GM12878 (cell line): ENCODE results near the gene ULK4. TPM values are rescaled to one million over a fixed set of nuclear protein-coding genes. Genes with fewer than 3 reads are reported as not detected.
"Not testable (repeated sequence)": the region's sequence is repeated elsewhere in the genome, so short reads cannot be mapped to it uniquely, and the experiment has no call there.

Source experiments
- ATAC-seq: fragments of 200-7000 bp; cut with Tn5 transposase; 3 replicates; pipeline ENCODE4 v1.9.1; 2020; ENCODE audit warnings: mild to moderate bottlenecking, moderate library complexity
- BruUV-seq: library from RNA; stranded (reverse); fragments of 400-500 nt; replicated peaks from 2 replicates; lab custom pipeline; 2021; lab: Mats Ljungman, UMichigan
- CTCF ChIA-PET: fragments of 300-600 bp; sonication (Branson Sonifier 250); formaldehyde crosslinking; extraction: SDS; loops from one replicate; lab custom pipeline; 2021; ENCODE audit warnings: inconsistent platforms; lab: Yijun Ruan, JAX
- POLR2A ChIA-PET: fragments of 350-600 bp; formaldehyde crosslinking; extraction: SDS; loops from one replicate; lab custom pipeline; 2021; ENCODE audit warnings: inconsistent platforms; lab: Charles Lee
- RAD21 ChIA-PET: fragments of 300-600 bp; sonication (Branson Sonifier 250); formaldehyde crosslinking; loops from one replicate; lab custom pipeline; 2023; ENCODE audit warnings: antibody characterized with exemption; ENCODE audit not compliant: unreplicated experiment; lab: Charles Lee
- SMC1A ChIA-PET: fragments of 300-600 bp; sonication (Branson Sonifier 250); formaldehyde crosslinking; loops from one replicate; lab custom pipeline; 2023; ENCODE audit not compliant: unreplicated experiment, uncharacterized antibody; lab: Charles Lee
- DNase-seq: peaks from one replicate; pipeline ENCODE4 v3.0.0-alpha.2; 2011; ENCODE audit warnings: low read depth, low spot score
- FAIRE-seq: peaks from 3 replicates; lab custom pipeline; 2011; peaks lifted over from hg19 to GRCh38; lab: Jason Lieb, UNC
- H2AFZ ChIP-seq: 2 replicates; pipeline ENCODE4 v1.6.0; 2011; ENCODE audit warnings: low read depth, low read length, control low read depth; ENCODE audit not compliant: control insufficient read depth
- H3K27ac ChIP-seq: 2 replicates; pipeline ENCODE4 v1.5.1; 2011; ENCODE audit warnings: control low read depth; ENCODE audit not compliant: control insufficient read depth, insufficient read depth
- H3K27me3 ChIP-seq, 2 experiments: replicated peaks in 1 of 2; 2 replicates each; pipeline versions ENCODE4 v1.6.0 to v1.6.1; 2011; ENCODE audit warnings: low read length in 1 of 2; ENCODE audit not compliant: control insufficient read depth in 2 of 2, insufficient read depth in 2 of 2
- H3K36me3 ChIP-seq, 2 experiments: 2 replicates each; pipeline ENCODE4 v1.5.1; 2011; ENCODE audit warnings: low read length in 1 of 2; ENCODE audit not compliant: control insufficient read depth in 2 of 2, insufficient read depth in 2 of 2
- H3K4me1 ChIP-seq: 2 replicates; pipeline ENCODE4 v1.6.1; 2011; ENCODE audit warnings: mild to moderate bottlenecking, low read length, moderate library complexity, mixed read lengths; ENCODE audit not compliant: control insufficient read depth, insufficient read depth
- H3K4me2 ChIP-seq: 2 replicates; pipeline ENCODE4 v1.6.0; 2011; ENCODE audit warnings: control low read depth; ENCODE audit not compliant: control insufficient read depth, insufficient read depth
- H3K4me3 ChIP-seq: fragments of 200-600 bp; sonication (generic); 2 replicates; pipeline ENCODE4 v1.5.1; 2016
- H3K79me2 ChIP-seq: 2 replicates; pipeline ENCODE4 v1.6.0; 2011; ENCODE audit warnings: low read length; ENCODE audit not compliant: control insufficient read depth, insufficient read depth
- H3K9ac ChIP-seq: 2 replicates; pipeline ENCODE4 v1.8.0; 2011; ENCODE audit warnings: low read length, control low read depth, mixed read lengths; ENCODE audit not compliant: control insufficient read depth, insufficient read depth
- H3K9me3 ChIP-seq: replicated peaks from 3 replicates; pipeline ENCODE4 v1.5.1; 2011; ENCODE audit warnings: mild to moderate bottlenecking, low read length; ENCODE audit not compliant: control insufficient read depth, insufficient read depth
- H4K20me1 ChIP-seq: 2 replicates; pipeline ENCODE4 v1.6.0; 2011; ENCODE audit not compliant: control insufficient read depth, insufficient read depth
- ASH2L ChIP-seq: fragments of 300-600, 200-600 bp; sonication (generic); IDR thresholded peaks from 2 replicates; pipeline ENCODE4 v1.6.1; 2017; ENCODE audit warnings: low read depth, mild to moderate bottlenecking, borderline replicate concordance
- ZNF24 ChIP-seq: fragments of 450-650 bp; IDR thresholded peaks from 2 replicates; pipeline ENCODE4 v1.6.1; 2017; ENCODE audit warnings: antibody characterized with exemption, mild to moderate bottlenecking
- WGBS: methylation state at CpG from one replicate; pipeline ENCODE4 v1.1.6; 2016; ENCODE audit warnings: low lambda C conversion rate; ENCODE audit not compliant: insufficient replicate concordance, insufficient coverage; ENCODE audit errors: missing lambda C conversion rate; 5-methylcytosine and 5-hydroxymethylcytosine counted together
- in situ Hi-C: fragments of 300-500 bp; cut with MboI; formaldehyde crosslinking; loops from 9 replicates; pipeline ENCODE4 v1.14.3; 2018; ENCODE audit warnings: mixed read lengths
- intact Hi-C: fragments of 100-400 bp; cut with micrococcal nuclease; formaldehyde crosslinking; loops from one replicate; pipeline ENCODE4 v1.14.2; 2022; ENCODE audit not compliant: unreplicated experiment
- polyA plus RNA-seq, 11 experiments: library from polyadenylated mRNA; depleted of rRNA in 4 of 11; unstranded in 6 of 11; stranded (reverse) in 5 of 11; fragments of >200 nt; fragmentation: Nextera tagmentation in 4 of 11; fragmentation: Illumina TruSeq in 1 of 11; extraction: Ambion mirVana in 4 of 11; extraction: Trizol in 1 of 11; gene quantifications; 1 replicate in 1 of 11; 2 replicates in 10 of 11; pipeline versions ENCODE4 v1.2.1 to v1.2.3, GENCODE V29; 2011 to 2016; ENCODE audit warnings: inconsistent platforms in 2 of 11, missing spikeins in 2 of 11, low read depth in 1 of 11
- total RNA-seq, 4 experiments: library from RNA; depleted of rRNA in 3 of 4; stranded (reverse); fragments of >200 nt in 3 of 4; fragmentation: Illumina TruSeq in 1 of 4; extraction: Trizol in 1 of 4; gene quantifications; 2 replicates each; pipeline versions ENCODE4 v1.2.1 to v1.2.3, GENCODE V29; 2013 to 2021
- TF ChIP-seq, protein P1 (sequence below): fragments of 450-650 bp; formaldehyde crosslinking; IDR thresholded peaks from 2 replicates; pipeline ENCODE4 v1.4.0; 2022; ENCODE audit warnings: mild to moderate bottlenecking, moderate library complexity

ULK4 gene
- total and polyA plus RNA-seq, 10 of the 15 experiments (the other 5 are each of a cell fraction or from before 2014, with no cell fraction given): 3.5 to 7.6 (median 6.3) TPM

DNA sequence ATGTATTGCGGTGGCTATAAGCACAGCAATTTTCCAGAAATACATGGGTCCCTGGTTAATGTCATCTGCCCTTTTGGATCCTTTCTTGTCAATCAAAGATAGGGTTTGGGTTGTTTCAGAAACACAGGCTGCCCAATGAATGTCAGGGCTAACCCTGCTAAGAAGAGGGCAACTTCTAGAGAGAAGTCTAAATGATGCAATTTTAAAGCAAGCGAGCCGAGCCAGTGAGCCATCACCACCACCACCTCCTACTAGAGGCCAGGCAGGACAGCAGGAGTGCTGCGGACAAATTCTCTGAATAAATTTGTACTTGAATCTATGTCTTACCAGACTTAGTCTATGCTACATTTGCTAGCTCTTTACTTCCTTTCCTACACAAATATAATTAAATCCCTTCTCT, 514.2 kb downstream of the ULK4 start (continued):
- TF ChIP-seq, protein P1, sequence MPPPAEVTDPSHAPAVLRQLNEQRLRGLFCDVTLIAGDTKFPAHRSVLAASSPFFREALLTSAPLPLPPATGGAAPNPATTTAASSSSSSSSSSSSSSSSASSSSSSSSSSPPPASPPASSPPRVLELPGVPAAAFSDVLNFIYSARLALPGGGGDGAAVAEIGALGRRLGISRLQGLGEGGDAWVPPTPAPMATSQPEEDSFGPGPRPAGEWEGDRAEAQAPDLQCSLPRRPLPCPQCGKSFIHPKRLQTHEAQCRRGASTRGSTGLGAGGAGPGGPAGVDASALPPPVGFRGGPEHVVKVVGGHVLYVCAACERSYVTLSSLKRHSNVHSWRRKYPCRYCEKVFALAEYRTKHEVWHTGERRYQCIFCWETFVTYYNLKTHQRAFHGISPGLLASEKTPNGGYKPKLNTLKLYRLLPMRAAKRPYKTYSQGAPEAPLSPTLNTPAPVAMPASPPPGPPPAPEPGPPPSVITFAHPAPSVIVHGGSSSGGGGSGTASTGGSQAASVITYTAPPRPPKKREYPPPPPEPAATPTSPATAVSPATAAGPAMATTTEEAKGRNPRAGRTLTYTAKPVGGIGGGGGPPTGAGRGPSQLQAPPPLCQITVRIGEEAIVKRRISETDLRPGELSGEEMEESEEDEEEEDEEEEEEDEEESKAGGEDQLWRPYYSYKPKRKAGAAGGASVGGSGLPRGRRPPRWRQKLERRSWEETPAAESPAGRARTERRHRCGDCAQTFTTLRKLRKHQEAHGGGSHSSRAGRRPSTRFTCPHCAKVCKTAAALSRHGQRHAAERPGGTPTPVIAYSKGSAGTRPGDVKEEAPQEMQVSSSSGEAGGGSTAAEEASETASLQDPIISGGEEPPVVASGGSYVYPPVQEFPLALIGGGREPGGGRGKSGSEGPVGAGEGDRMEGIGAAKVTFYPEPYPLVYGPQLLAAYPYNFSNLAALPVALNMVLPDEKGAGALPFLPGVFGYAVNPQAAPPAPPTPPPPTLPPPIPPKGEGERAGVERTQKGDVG: no peak
- TF ChIP-seq ASH2L (no peak), ZNF24 (no peak)
- TF ChIP-seq, all 136 proteins: peak for 0

- H3K4me2 ChIP-seq, H3K79me2 ChIP-seq, ATAC-seq, H4K20me1 ChIP-seq, CTCF ChIA-PET, H3K27ac ChIP-seq, SMC1A ChIA-PET, H3K4me3 ChIP-seq, H3K4me1 ChIP-seq, FAIRE-seq, POLR2A ChIA-PET, RAD21 ChIA-PET, H3K36me3 ChIP-seq, BruUV-seq, H3K27me3 ChIP-seq, H3K9ac ChIP-seq, H2AFZ ChIP-seq, DNase-seq, in situ Hi-C loops, intact Hi-C loops, H3K9me3 ChIP-seq: not testable (repeated sequence)
- 50% methylated on average over 2 of the region's 3 CpGs for WGBS
Observed at GRCh38 chr3:41446316-41446715, 515.6 kb downstream of the ULK4 start.
